ENCODE measurements around the gene WDR36.

WDR36 gene

GRCh38 chr5:111147502-111147901 lies 55.4 kb downstream of the WDR36 start:
- no peaks in the 10 kb centered on the region for H3K9me3 ChIP-seq (ENCODE audit: control insufficient read depth, low read length)
- no peak overlapping the region for H3K4me3 ChIP-seq (ENCODE audit: insufficient read depth, low read depth, low read length)
- 87 to 89% methylated on average over 3 of the region's 3 CpGs for WGBS, 2 experiments
- no peaks in the 10 kb centered on the region for H3K27me3 ChIP-seq (ENCODE audit: control insufficient read depth, insufficient read depth, low read length, poor library complexity, severe bottlenecking)
- H3K4me1 ChIP-seq (ENCODE audit: control insufficient read depth, insufficient read depth, low read length), result no peaks in the 10 kb centered on the region
- no peaks in the 10 kb centered on the region for H3K36me3 ChIP-seq (ENCODE audit: control insufficient read depth, insufficient read depth, low read length)
- no peak overlapping the region for H3K27ac ChIP-seq (ENCODE audit: insufficient read depth, low read depth, low read length, poor library complexity, severe bottlenecking)

- 87 to 88% methylated on average over 2 of the region's 2 CpGs for WGBS, 2 experiments
- Histone ChIP-seq H3K27me3 (ENCODE audit: control insufficient read depth, insufficient read depth, low read length, poor library complexity, severe bottlenecking) (no peaks in the 10 kb centered on the region), H3K4me3 (ENCODE audit: insufficient read depth, low read depth, low read length) (no peak overlapping the region), H3K36me3 (ENCODE audit: control insufficient read depth, insufficient read depth, low read length) (no peaks in the 10 kb centered on the region), H3K27ac (ENCODE audit: insufficient read depth, low read depth, low read length, poor library complexity, severe bottlenecking) (no peak overlapping the region), H3K4me1 (ENCODE audit: control insufficient read depth, insufficient read depth, low read length) (no peaks in the 10 kb centered on the region), H3K9me3 (ENCODE audit: control insufficient read depth, low read length) (no peaks in the 10 kb centered on the region)
Measured at GRCh38 chr5:111151998-111152397, 59.9 kb downstream of the WDR36 start.

GRCh38 chr5:111153483-111153882 lies 61.3 kb downstream of the WDR36 start:
- no peak overlapping the region for H3K4me3 ChIP-seq (ENCODE audit: insufficient read depth, low read depth, low read length)
- H3K4me1 ChIP-seq (ENCODE audit: control insufficient read depth, insufficient read depth, low read length), result no peaks in the 10 kb centered on the region
- no peaks in the 10 kb centered on the region for H3K9me3 ChIP-seq (ENCODE audit: control insufficient read depth, low read length)
- H3K36me3 ChIP-seq (ENCODE audit: control insufficient read depth, insufficient read depth, low read length), result no peaks in the 10 kb centered on the region
- 89% methylated on average over 1 of the region's 1 CpG; no CpG with 5 or more reads in 1 of the 2 experiments for WGBS, 2 experiments
- H3K27me3 ChIP-seq (ENCODE audit: control insufficient read depth, insufficient read depth, low read length, poor library complexity, severe bottlenecking), result no peaks in the 10 kb centered on the region
- H3K27ac ChIP-seq (ENCODE audit: insufficient read depth, low read depth, low read length, poor library complexity, severe bottlenecking), result no peak overlapping the region

- no peak overlapping the region for H3K4me3 ChIP-seq (ENCODE audit: insufficient read depth, low read depth, low read length)
- H3K36me3 ChIP-seq (ENCODE audit: control insufficient read depth, insufficient read depth, low read length), result no peaks in the 10 kb centered on the region
- H3K9me3 ChIP-seq (ENCODE audit: control insufficient read depth, low read length), result no peaks in the 10 kb centered on the region
- H3K27me3 ChIP-seq (ENCODE audit: control insufficient read depth, insufficient read depth, low read length, poor library complexity, severe bottlenecking), result no peaks in the 10 kb centered on the region
- no peaks in the 10 kb centered on the region for H3K4me1 ChIP-seq (ENCODE audit: control insufficient read depth, insufficient read depth, low read length)
- WGBS, 2 experiments, result 93 to 98% methylated on average over 2 to 3 of the region's 3 CpGs
- no peak overlapping the region for H3K27ac ChIP-seq (ENCODE audit: insufficient read depth, low read depth, low read length, poor library complexity, severe bottlenecking)
Measured at GRCh38 chr5:111153945-111154344, 61.8 kb downstream of the WDR36 start.

- Histone ChIP-seq H3K9me3 (ENCODE audit: control insufficient read depth, low read length) (no peaks in the 10 kb centered on the region), H3K4me3 (ENCODE audit: insufficient read depth, low read depth, low read length) (no peak overlapping the region), H3K27ac (ENCODE audit: insufficient read depth, low read depth, low read length, poor library complexity, severe bottlenecking) (no peak overlapping the region), H3K27me3 (ENCODE audit: control insufficient read depth, insufficient read depth, low read length, poor library complexity, severe bottlenecking) (no peaks in the 10 kb centered on the region), H3K36me3 (ENCODE audit: control insufficient read depth, insufficient read depth, low read length) (no peaks in the 10 kb centered on the region), H3K4me1 (ENCODE audit: control insufficient read depth, insufficient read depth, low read length) (no peaks in the 10 kb centered on the region)
- 38 to 39% methylated on average over 7 to 8 of the region's 9 CpGs for WGBS, 2 experiments
Measured at GRCh38 chr5:111158105-111158744, 66.1 kb downstream of the WDR36 start.

GRCh38 chr5:111159845-111160244 lies 67.7 kb downstream of the WDR36 start:
- Histone ChIP-seq H3K27me3 (ENCODE audit: control insufficient read depth, insufficient read depth, low read length, poor library complexity, severe bottlenecking) (no peaks in the 10 kb centered on the region), H3K4me3 (ENCODE audit: insufficient read depth, low read depth, low read length) (no peak overlapping the region), H3K9me3 (ENCODE audit: control insufficient read depth, low read length) (no peaks in the 10 kb centered on the region), H3K27ac (ENCODE audit: insufficient read depth, low read depth, low read length, poor library complexity, severe bottlenecking) (no peak overlapping the region), H3K4me1 (ENCODE audit: control insufficient read depth, insufficient read depth, low read length) (no peaks in the 10 kb centered on the region), H3K36me3 (ENCODE audit: control insufficient read depth, insufficient read depth, low read length) (no peaks in the 10 kb centered on the region)
- 56 to 64% methylated on average over 7 of the region's 7 CpGs for WGBS, 2 experiments

- Histone ChIP-seq H3K4me3 (ENCODE audit: insufficient read depth, low read depth, low read length) (no peak overlapping the region), H3K36me3 (ENCODE audit: control insufficient read depth, insufficient read depth, low read length) (no peaks in the 10 kb centered on the region), H3K9me3 (ENCODE audit: control insufficient read depth, low read length) (no peaks in the 10 kb centered on the region), H3K4me1 (ENCODE audit: control insufficient read depth, insufficient read depth, low read length) (no peaks in the 10 kb centered on the region), H3K27ac (ENCODE audit: insufficient read depth, low read depth, low read length, poor library complexity, severe bottlenecking) (no peak overlapping the region), H3K27me3 (ENCODE audit: control insufficient read depth, insufficient read depth, low read length, poor library complexity, severe bottlenecking) (no peaks in the 10 kb centered on the region)
- WGBS, 2 experiments, result 92 to 100% methylated on average over 1 of the region's 1 CpG
Measured at GRCh38 chr5:111163000-111163399, 70.9 kb downstream of the WDR36 start.

- H3K27ac ChIP-seq (ENCODE audit: insufficient read depth, low read depth, low read length, poor library complexity, severe bottlenecking), result no peak overlapping the region
- H3K36me3 ChIP-seq (ENCODE audit: control insufficient read depth, insufficient read depth, low read length), result no peaks in the 10 kb centered on the region
- no peak overlapping the region for H3K4me3 ChIP-seq (ENCODE audit: insufficient read depth, low read depth, low read length)
- no peaks in the 10 kb centered on the region for H3K4me1 ChIP-seq (ENCODE audit: control insufficient read depth, insufficient read depth, low read length)
- H3K9me3 ChIP-seq (ENCODE audit: control insufficient read depth, low read length), result no peaks in the 10 kb centered on the region
- no peaks in the 10 kb centered on the region for H3K27me3 ChIP-seq (ENCODE audit: control insufficient read depth, insufficient read depth, low read length, poor library complexity, severe bottlenecking)
- WGBS, 2 experiments, result 36 to 41% methylated on average over 2 of the region's 2 CpGs
Measured at GRCh38 chr5:111165058-111165457, 72.9 kb downstream of the WDR36 start.

- Histone ChIP-seq H3K27me3 (ENCODE audit: control insufficient read depth, insufficient read depth, low read length, poor library complexity, severe bottlenecking) (no peaks in the 10 kb centered on the region), H3K36me3 (ENCODE audit: control insufficient read depth, insufficient read depth, low read length) (no peaks in the 10 kb centered on the region), H3K4me3 (ENCODE audit: insufficient read depth, low read depth, low read length) (no peak overlapping the region), H3K27ac (ENCODE audit: insufficient read depth, low read depth, low read length, poor library complexity, severe bottlenecking) (no peak overlapping the region), H3K4me1 (ENCODE audit: control insufficient read depth, insufficient read depth, low read length) (no peaks in the 10 kb centered on the region), H3K9me3 (ENCODE audit: control insufficient read depth, low read length) (no peaks in the 10 kb centered on the region)
- WGBS, 2 experiments, result 93 to 94% methylated on average over 2 of the region's 2 CpGs
Measured at GRCh38 chr5:111167551-111167950, 75.4 kb downstream of the WDR36 start.

- H3K4me3 ChIP-seq (ENCODE audit: insufficient read depth, low read depth, low read length), result no peak overlapping the region
- no peaks in the 10 kb centered on the region for H3K36me3 ChIP-seq (ENCODE audit: control insufficient read depth, insufficient read depth, low read length)
- whole genome bisulfite sequencing, 2 experiments, result 0% methylated on average over 1 of the region's 1 CpG; no CpG with 5 or more reads in 1 of the 2 experiments
- H3K27me3 ChIP-seq (ENCODE audit: control insufficient read depth, insufficient read depth, low read length, poor library complexity, severe bottlenecking), result no peaks in the 10 kb centered on the region
- H3K27ac ChIP-seq (ENCODE audit: insufficient read depth, low read depth, low read length, poor library complexity, severe bottlenecking), result no peak overlapping the region
- no peaks in the 10 kb centered on the region for H3K4me1 ChIP-seq (ENCODE audit: control insufficient read depth, insufficient read depth, low read length)
- H3K9me3 ChIP-seq (ENCODE audit: control insufficient read depth, low read length), result no peaks in the 10 kb centered on the region
Measured at GRCh38 chr5:111168608-111169007, 76.5 kb downstream of the WDR36 start.

- no peaks in the 10 kb centered on the region for H3K9me3 ChIP-seq (ENCODE audit: control insufficient read depth, low read length)
- H3K4me1 ChIP-seq (ENCODE audit: control insufficient read depth, insufficient read depth, low read length), result no peaks in the 10 kb centered on the region
- H3K27ac ChIP-seq (ENCODE audit: insufficient read depth, low read depth, low read length, poor library complexity, severe bottlenecking), result no peak overlapping the region
- no peak overlapping the region for H3K4me3 ChIP-seq (ENCODE audit: insufficient read depth, low read depth, low read length)
- H3K27me3 ChIP-seq (ENCODE audit: control insufficient read depth, insufficient read depth, low read length, poor library complexity, severe bottlenecking), result no peaks in the 10 kb centered on the region
- 71 to 75% methylated on average over 1 of the region's 2 CpGs for WGBS, 2 experiments
- no peaks in the 10 kb centered on the region for H3K36me3 ChIP-seq (ENCODE audit: control insufficient read depth, insufficient read depth, low read length)
Measured at GRCh38 chr5:111169269-111169668, 77.1 kb downstream of the WDR36 start.
